ENCODE measurements around the gene GRK6.

The GRK6 gene

GRCh38 chr5:177426566-177427210, at the start of gene GRK6:
GRK6 (plus strand) TSS chr5:177426676; CDS start chr5:177426846, 170 bp downstream.
- peak in 1 of 3 donors; percentile 55 for DNase-seq (ENCODE audit: low read depth in 2 of 3, low spot score in 1 of 3)

- DNase-seq (ENCODE audit: low read depth in 2 of 3, low spot score in 1 of 3): no peak
Observed at GRCh38 chr5:177377851-177378776, 48.4 kb upstream of the GRK6 start.

- no peak for DNase-seq (ENCODE audit: low read depth in 2 of 3, low spot score in 1 of 3)
Observed at GRCh38 chr5:177378884-177379883, 47.3 kb upstream of the GRK6 start.

GRCh38 chr5:177380805-177381126, 45.7 kb upstream of the GRK6 start:
- no peak for DNase-seq (ENCODE audit: low read depth in 2 of 3, low spot score in 1 of 3)

- no peak for DNase-seq (ENCODE audit: low read depth in 2 of 3, low spot score in 1 of 3)
Observed at GRCh38 chr5:177382423-177383029, 44.0 kb upstream of the GRK6 start.

GRCh38 chr5:177383181-177383580, 43.3 kb upstream of the GRK6 start:
- DNase-seq (ENCODE audit: low read depth in 2 of 3, low spot score in 1 of 3): no peak

GRCh38 chr5:177384134-177384533, 42.3 kb upstream of the GRK6 start, which contains the start of gene SLC34A1:
SLC34A1 (plus strand) TSS chr5:177384434; CDS start chr5:177385742, 1,308 bp downstream.
- DNase-seq (ENCODE audit: low read depth in 2 of 3, low spot score in 1 of 3): no peak

GRCh38 chr5:177385720-177386119, 40.8 kb upstream of the GRK6 start:
- DNase-seq (ENCODE audit: low read depth in 2 of 3, low spot score in 1 of 3): no peak

GRCh38 chr5:177386542-177386941, 39.9 kb upstream of the GRK6 start:
- no peak for DNase-seq (ENCODE audit: low read depth in 2 of 3, low spot score in 1 of 3)

- no peak for DNase-seq (ENCODE audit: low read depth in 2 of 3, low spot score in 1 of 3)
Observed at GRCh38 chr5:177387405-177387804, 39.1 kb upstream of the GRK6 start.

- DNase-seq (ENCODE audit: low read depth in 2 of 3, low spot score in 1 of 3): no peak
Observed at GRCh38 chr5:177388521-177389052, 37.9 kb upstream of the GRK6 start.

- DNase-seq (ENCODE audit: low read depth in 2 of 3, low spot score in 1 of 3): peak in 2 of 3 donors; percentile 37 to 43
Observed at GRCh38 chr5:177389241-177390169, 37.0 kb upstream of the GRK6 start.

- DNase-seq (ENCODE audit: low read depth in 2 of 3, low spot score in 1 of 3): peak; percentile 82 to 91 (median 82)
Observed at GRCh38 chr5:177390363-177391300, 35.8 kb upstream of the GRK6 start.

GRCh38 chr5:177392765-177393164, 33.7 kb upstream of the GRK6 start:
- no peak for DNase-seq (ENCODE audit: low read depth in 2 of 3, low spot score in 1 of 3)

- DNase-seq (ENCODE audit: low read depth in 2 of 3, low spot score in 1 of 3): no peak
Observed at GRCh38 chr5:177393206-177393765, 33.2 kb upstream of the GRK6 start.

- no peak for DNase-seq (ENCODE audit: low read depth in 2 of 3, low spot score in 1 of 3)
Observed at GRCh38 chr5:177393990-177394389, 32.5 kb upstream of the GRK6 start.

GRCh38 chr5:177396078-177396477, 30.4 kb upstream of the GRK6 start:
- DNase-seq (ENCODE audit: low read depth in 2 of 3, low spot score in 1 of 3): no peak

GRCh38 chr5:177396807-177397206, 29.7 kb upstream of the GRK6 start:
- no peak for DNase-seq (ENCODE audit: low read depth in 2 of 3, low spot score in 1 of 3)

Data from stimulated activated CD4-positive, alpha-beta T cell treated with anti-CD3 and anti-CD28 coated beads, Interleukin-12 subunit alpha, Interleukin-12 subunit beta, amount 100 ng/mL, for 48 hours (primary cell).